Liver (tissue), 9 donors: Measurements from ENCODE around the gene CCSER2. TPM values are rescaled to one million over a fixed set of nuclear protein-coding genes. Genes with fewer than 3 reads are reported as not detected.

Source experiments
- DNase-seq: peaks from one replicate; pipeline ENCODE4 v3.0.0-alpha.2; 2017; ENCODE audit warnings: low spot score
- H3K27ac ChIP-seq, 2 donors: one replicate each; pipeline ENCODE4 v1.7.0; 2013; ENCODE audit warnings: inconsistent platforms in 2 of 2, low read length in 2 of 2, control low read depth in 1 of 2, low read depth in 1 of 2, mild to moderate bottlenecking in 1 of 2
- H3K27me3 ChIP-seq, 4 donors: one replicate each; pipeline versions ENCODE4 v1.6.1 to v1.7.0; 2013; ENCODE audit warnings: low read length in 3 of 4, inconsistent platforms in 1 of 4, mild to moderate bottlenecking in 1 of 4, moderate library complexity in 1 of 4; ENCODE audit not compliant: control insufficient read depth in 4 of 4, insufficient read depth in 4 of 4
- H3K36me3 ChIP-seq, 4 donors: one replicate each; pipeline versions ENCODE4 v1.6.1 to v1.7.0; 2013; ENCODE audit warnings: low read length in 3 of 4, mild to moderate bottlenecking in 3 of 4, low read depth in 1 of 4, moderate library complexity in 1 of 4; ENCODE audit not compliant: control insufficient read depth in 4 of 4, insufficient read depth in 3 of 4
- H3K4me1 ChIP-seq, 4 donors: one replicate each; pipeline versions ENCODE4 v1.6.1 to v1.7.0; 2013; ENCODE audit warnings: low read length in 3 of 4, mild to moderate bottlenecking in 3 of 4, moderate library complexity in 1 of 4; ENCODE audit not compliant: control insufficient read depth in 4 of 4, insufficient read depth in 4 of 4
- H3K4me3 ChIP-seq, 3 donors: one replicate each; pipeline versions ENCODE4 v1.6.1 to v1.7.0; 2013; ENCODE audit warnings: low read length in 3 of 3, control low read depth in 1 of 3, low read depth in 1 of 3, mild to moderate bottlenecking in 1 of 3
- H3K9ac ChIP-seq, 2 donors: one replicate each; pipeline ENCODE4 v1.7.0; 2013; ENCODE audit warnings: low read length in 2 of 2, mild to moderate bottlenecking in 2 of 2, moderate library complexity in 2 of 2, control low read depth in 1 of 2, low read depth in 1 of 2
- H3K9me3 ChIP-seq, 4 donors: one replicate each; pipeline versions ENCODE4 v1.6.1 to v1.7.0; 2013; ENCODE audit warnings: low read length in 3 of 4; ENCODE audit not compliant: control insufficient read depth in 4 of 4
- EGR1 ChIP-seq, 2 donors: IDR thresholded peaks; 2 replicates each; pipeline ENCODE4 v1.6.1; 2016 to 2018; ENCODE audit warnings: antibody characterized with exemption in 2 of 2, low read depth in 2 of 2
- FOXA1 ChIP-seq: IDR thresholded peaks from 2 replicates; pipeline ENCODE4 v1.6.1; 2016; ENCODE audit warnings: antibody characterized with exemption
- SP1 ChIP-seq: IDR thresholded peaks from 2 replicates; pipeline ENCODE4 v1.6.1; 2018; ENCODE audit warnings: antibody characterized with exemption, mild to moderate bottlenecking
- YY1 ChIP-seq: IDR thresholded peaks from 2 replicates; pipeline ENCODE4 v1.6.1; 2016; ENCODE audit warnings: antibody characterized with exemption, mild to moderate bottlenecking
- WGBS: extraction: QIAGEN DNeasy Blood & Tissue Kit; methylation state at CpG from one replicate; pipeline ENCODE4 v1.1.7; 2013; 5-methylcytosine and 5-hydroxymethylcytosine counted together
- polyA plus RNA-seq, 2 donors: library from polyadenylated mRNA; stranded (reverse) in 1 of 2; unstranded in 1 of 2; fragments of 200-250 nt in 1 of 2; fragments of >200 nt in 1 of 2; fragmentation: Nextera tagmentation in 1 of 2; extraction: Ambion mirVana in 1 of 2; gene quantifications; one replicate each; pipeline versions ENCODE4 v1.2.1 to v1.2.3, GENCODE V29; 2013 to 2015
- total RNA-seq, 2 donors: library from RNA; depleted of rRNA; stranded (reverse); fragments of >200 nt; gene quantifications; one replicate each; pipeline ENCODE4 v1.2.3, GENCODE V29; 2014
- TF ChIP-seq, protein P1 (sequence below): fragments of 150-350 bp; IDR thresholded peaks from 2 replicates; pipeline ENCODE4 v1.5.1; 2017; ENCODE audit warnings: improper control_type of control experiment, low read depth, low read length; ENCODE audit not compliant: missing input control
- TF ChIP-seq, protein P2 (sequence below): IDR thresholded peaks from 2 replicates; pipeline ENCODE4 v1.6.1; 2016; ENCODE audit warnings: antibody characterized with exemption
- TF ChIP-seq, protein P3 (sequence below): IDR thresholded peaks from 2 replicates; pipeline ENCODE4 v1.6.1; 2016; ENCODE audit warnings: antibody characterized with exemption
- donor health status: healthy.
- donor health status: healthy.
- donor health status: healthy.
- donor health status: healthy.
- donor health status: healthy.

The CCSER2 gene
- total and polyA plus RNA-seq, 4 donors: 5.6 to 18.2 (median 12.1) TPM

DNA sequence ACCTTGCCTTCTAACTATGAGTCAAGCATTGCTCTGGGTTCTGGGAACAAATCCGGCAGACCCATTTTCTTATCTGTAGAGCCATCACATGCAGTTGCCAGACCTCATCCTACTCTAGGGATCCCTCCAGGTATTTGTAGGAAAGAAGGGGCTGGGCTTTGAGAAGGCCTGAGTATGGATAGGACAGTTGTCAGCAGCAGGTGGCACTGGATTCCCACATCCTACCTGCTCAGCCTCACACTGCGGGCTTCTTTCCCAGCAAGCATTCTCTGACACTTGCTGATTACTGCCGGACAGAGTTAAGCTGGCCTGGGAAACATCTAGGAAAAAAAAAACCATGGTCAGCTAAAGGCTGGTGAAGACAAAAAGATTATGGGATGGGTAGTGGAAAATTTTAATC, 224.1 kb downstream of the CCSER2 start:
- Histone ChIP-seq H3K27ac (no peak overlapping the region), H3K36me3 (no peaks in the 10 kb centered on the region), H3K9me3 (no peaks in the 10 kb centered on the region), H3K27me3 (no peaks in the 10 kb centered on the region), H3K4me1 (peaks cover 0 to 24% (median 15%) of the 10 kb centered on the region in 4 donors), H3K4me3 (no peak overlapping the region), H3K9ac (no peak overlapping the region)
- WGBS: 82% methylated on average over 3 of the region's 3 CpGs
- TF ChIP-seq, protein P1, sequence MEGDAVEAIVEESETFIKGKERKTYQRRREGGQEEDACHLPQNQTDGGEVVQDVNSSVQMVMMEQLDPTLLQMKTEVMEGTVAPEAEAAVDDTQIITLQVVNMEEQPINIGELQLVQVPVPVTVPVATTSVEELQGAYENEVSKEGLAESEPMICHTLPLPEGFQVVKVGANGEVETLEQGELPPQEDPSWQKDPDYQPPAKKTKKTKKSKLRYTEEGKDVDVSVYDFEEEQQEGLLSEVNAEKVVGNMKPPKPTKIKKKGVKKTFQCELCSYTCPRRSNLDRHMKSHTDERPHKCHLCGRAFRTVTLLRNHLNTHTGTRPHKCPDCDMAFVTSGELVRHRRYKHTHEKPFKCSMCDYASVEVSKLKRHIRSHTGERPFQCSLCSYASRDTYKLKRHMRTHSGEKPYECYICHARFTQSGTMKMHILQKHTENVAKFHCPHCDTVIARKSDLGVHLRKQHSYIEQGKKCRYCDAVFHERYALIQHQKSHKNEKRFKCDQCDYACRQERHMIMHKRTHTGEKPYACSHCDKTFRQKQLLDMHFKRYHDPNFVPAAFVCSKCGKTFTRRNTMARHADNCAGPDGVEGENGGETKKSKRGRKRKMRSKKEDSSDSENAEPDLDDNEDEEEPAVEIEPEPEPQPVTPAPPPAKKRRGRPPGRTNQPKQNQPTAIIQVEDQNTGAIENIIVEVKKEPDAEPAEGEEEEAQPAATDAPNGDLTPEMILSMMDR: peak; percentile 2
- TF ChIP-seq YY1: no peak
- no peak for DNase-seq

DNA sequence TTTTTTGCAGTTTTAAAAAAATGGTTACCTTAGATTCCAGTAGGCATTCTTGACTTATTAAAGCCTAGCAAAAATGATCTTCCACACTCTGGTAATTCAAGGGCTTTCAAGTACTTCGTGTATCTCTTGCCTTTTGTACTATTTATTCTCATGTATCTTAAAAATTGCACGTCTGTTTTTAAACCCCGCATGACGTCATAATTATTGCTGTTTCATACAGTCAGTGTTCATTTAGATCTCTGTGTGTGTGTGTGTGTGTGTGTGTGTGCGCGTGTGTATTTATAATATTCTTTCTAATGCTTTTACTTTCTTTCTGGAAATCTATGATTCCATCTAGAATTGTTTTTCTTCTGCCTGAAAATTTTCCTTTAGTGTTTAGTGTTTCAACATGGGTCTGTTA, 234.2 kb downstream of the CCSER2 start:
- no peak overlapping the region for H3K4me3 ChIP-seq
- H3K27ac ChIP-seq: no peak overlapping the region
- H3K4me1 ChIP-seq: peaks cover 0 to 8% (median 4%) of the 10 kb centered on the region in 4 donors
- DNase-seq: no peak
- no peak overlapping the region for H3K9ac ChIP-seq
- TF ChIP-seq, protein P1: no peak
- TF ChIP-seq FOXA1 (no peak), SP1 (no peak)
- TF ChIP-seq, protein P2, sequence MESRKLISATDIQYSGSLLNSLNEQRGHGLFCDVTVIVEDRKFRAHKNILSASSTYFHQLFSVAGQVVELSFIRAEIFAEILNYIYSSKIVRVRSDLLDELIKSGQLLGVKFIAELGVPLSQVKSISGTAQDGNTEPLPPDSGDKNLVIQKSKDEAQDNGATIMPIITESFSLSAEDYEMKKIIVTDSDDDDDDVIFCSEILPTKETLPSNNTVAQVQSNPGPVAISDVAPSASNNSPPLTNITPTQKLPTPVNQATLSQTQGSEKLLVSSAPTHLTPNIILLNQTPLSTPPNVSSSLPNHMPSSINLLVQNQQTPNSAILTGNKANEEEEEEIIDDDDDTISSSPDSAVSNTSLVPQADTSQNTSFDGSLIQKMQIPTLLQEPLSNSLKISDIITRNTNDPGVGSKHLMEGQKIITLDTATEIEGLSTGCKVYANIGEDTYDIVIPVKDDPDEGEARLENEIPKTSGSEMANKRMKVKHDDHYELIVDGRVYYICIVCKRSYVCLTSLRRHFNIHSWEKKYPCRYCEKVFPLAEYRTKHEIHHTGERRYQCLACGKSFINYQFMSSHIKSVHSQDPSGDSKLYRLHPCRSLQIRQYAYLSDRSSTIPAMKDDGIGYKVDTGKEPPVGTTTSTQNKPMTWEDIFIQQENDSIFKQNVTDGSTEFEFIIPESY: no peak
- no peaks in the 10 kb centered on the region for H3K27me3 ChIP-seq
- WGBS: 85% methylated on average over 6 of the region's 6 CpGs
- H3K36me3 ChIP-seq: no peaks in the 10 kb centered on the region
- no peaks in the 10 kb centered on the region for H3K9me3 ChIP-seq

DNA sequence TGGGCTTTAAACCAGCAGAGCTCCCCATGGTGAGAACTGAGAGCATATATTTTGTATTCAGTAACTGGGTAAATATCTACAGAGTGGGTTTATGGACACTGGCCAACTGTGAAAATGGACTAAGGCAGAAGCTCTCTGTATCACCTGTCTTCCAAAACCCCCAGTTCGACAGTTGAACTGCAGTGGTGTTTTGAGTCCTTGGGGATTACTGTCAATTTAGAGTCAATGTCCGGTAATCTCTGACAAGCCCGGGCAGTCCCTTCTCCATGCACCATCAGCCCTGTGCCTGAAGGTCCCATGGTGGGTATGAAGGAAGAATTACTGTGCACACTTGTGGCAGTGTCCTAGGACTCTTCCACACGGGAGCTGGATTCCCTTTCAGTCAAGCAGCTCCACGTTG, 235.0 kb downstream of the CCSER2 start:
- Histone ChIP-seq H3K4me1 (peaks cover 0 to 8% (median 4%) of the 10 kb centered on the region in 4 donors), H3K27ac (no peak overlapping the region), H3K4me3 (no peak overlapping the region), H3K36me3 (no peaks in the 10 kb centered on the region), H3K9ac (no peak overlapping the region), H3K27me3 (no peaks in the 10 kb centered on the region), H3K9me3 (no peaks in the 10 kb centered on the region)
- TF ChIP-seq, protein P3, sequence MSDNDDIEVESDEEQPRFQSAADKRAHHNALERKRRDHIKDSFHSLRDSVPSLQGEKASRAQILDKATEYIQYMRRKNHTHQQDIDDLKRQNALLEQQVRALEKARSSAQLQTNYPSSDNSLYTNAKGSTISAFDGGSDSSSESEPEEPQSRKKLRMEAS: no peak
- no peak for TF ChIP-seq EGR1 (IDR thresholded peaks at IDR 0.05; ENCODE audit: low read depth in 2 of 2)
- TF ChIP-seq, protein P1: no peak
- TF ChIP-seq, protein P2: no peak
- no peak for DNase-seq
- WGBS: 47% methylated on average over 5 of the region's 5 CpGs
